Measurements from ENCODE around the gene KATNB1. TPM values are rescaled to one million over a fixed set of nuclear protein-coding genes. Genes with fewer than 3 reads are reported as not detected.

The KATNB1 gene
- total and polyA plus RNA-seq, 2 experiments from 2014 or later: 31.4 to 65.9 TPM

DNA sequence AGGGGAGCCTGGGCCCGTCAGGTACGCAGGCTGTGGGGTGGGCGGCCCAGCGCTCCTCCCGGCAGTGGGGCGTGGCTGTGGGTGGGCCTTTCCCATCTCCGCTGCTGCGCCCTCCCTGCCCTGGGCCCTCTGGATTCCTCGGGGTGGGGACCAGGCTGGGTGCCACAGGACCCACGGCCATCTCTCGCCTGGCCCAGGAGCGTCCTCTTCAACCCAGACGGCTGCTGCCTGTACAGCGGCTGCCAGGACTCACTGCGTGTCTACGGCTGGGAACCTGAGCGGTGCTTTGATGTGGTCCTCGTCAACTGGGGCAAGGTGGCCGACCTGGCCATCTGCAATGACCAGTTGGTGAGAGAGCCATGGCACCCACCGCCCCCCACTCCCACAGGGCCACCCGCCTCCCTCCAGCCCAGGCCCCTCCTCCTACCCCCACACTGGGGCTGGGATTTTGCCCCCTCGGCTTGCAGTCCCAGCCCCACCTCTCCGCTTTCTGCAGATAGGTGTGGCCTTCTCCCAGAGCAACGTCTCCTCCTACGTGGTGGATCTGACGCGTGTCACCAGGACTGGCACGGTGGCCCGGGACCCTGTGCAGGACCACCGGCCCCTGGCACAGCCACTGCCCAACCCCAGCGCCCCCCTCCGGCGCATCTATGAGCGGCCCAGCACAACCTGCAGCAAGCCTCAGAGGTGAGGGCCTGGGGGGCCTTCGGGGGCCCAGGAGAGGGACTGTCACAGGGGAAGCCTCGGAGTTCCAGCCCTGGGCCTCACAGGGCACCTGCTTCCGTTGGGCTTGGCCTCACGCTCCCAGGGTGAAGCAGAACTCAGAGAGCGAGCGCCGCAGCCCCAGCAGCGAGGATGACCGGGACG, 17.2 kb downstream of the KATNB1 start:
- Histone ChIP-seq H3K4me1 (ENCODE audit: insufficient read depth) (no peaks in the 10 kb centered on the region), H3K79me2 (replicated peaks; ENCODE audit: insufficient read depth) (no peaks in the 10 kb centered on the region), H3K9me2 (ENCODE audit: insufficient read depth) (no peaks in the 10 kb centered on the region), H3K27ac (ENCODE audit: low read depth) (no peak overlapping the region), H3K36me3 (ENCODE audit: insufficient read depth) (no peaks in the 10 kb centered on the region), H3K4me3 (no peak overlapping the region), H3K4me2 (no peak overlapping the region), H4K20me1 (replicated peaks; ENCODE audit: insufficient read depth) (no peaks in the 10 kb centered on the region; the same call in 1 of the 2 replicates), H3K27me3 (ENCODE audit: insufficient read depth) (no peaks in the 10 kb centered on the region), H2AFZ (no peak overlapping the region), H3F3A (replicated peaks; ENCODE audit: low read depth) (no peaks in the 10 kb centered on the region)
- DNase-seq (ENCODE audit: low spot score): no peak
- no peak for ATAC-seq
- TF ChIP-seq, protein P1, sequence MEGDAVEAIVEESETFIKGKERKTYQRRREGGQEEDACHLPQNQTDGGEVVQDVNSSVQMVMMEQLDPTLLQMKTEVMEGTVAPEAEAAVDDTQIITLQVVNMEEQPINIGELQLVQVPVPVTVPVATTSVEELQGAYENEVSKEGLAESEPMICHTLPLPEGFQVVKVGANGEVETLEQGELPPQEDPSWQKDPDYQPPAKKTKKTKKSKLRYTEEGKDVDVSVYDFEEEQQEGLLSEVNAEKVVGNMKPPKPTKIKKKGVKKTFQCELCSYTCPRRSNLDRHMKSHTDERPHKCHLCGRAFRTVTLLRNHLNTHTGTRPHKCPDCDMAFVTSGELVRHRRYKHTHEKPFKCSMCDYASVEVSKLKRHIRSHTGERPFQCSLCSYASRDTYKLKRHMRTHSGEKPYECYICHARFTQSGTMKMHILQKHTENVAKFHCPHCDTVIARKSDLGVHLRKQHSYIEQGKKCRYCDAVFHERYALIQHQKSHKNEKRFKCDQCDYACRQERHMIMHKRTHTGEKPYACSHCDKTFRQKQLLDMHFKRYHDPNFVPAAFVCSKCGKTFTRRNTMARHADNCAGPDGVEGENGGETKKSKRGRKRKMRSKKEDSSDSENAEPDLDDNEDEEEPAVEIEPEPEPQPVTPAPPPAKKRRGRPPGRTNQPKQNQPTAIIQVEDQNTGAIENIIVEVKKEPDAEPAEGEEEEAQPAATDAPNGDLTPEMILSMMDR (conservative IDR thresholded peaks at IDR 0.05; ENCODE audit: low read depth in 2 of 2): no peak
- TF ChIP-seq NANOG (IDR thresholded peaks at IDR 0.05; ENCODE audit: borderline replicate concordance) (no peak), EZH2phosphoT487 (IDR thresholded peaks at IDR 0.05; ENCODE audit: unreplicated experiment) (no peak), JUNB (IDR thresholded peaks at IDR 0.05; ENCODE audit: unreplicated experiment) (no peak), EZH2 (IDR thresholded peaks at IDR 0.05; ENCODE audit: low read depth, unreplicated experiment) (no peak), ZNF114 (CRISPR knock-in tag; IDR thresholded peaks at IDR 0.05) (no peak), POLR2AphosphoS5 (IDR thresholded peaks at IDR 0.05; ENCODE audit: low read depth) (no peak), ZNF331 (CRISPR knock-in tag; IDR thresholded peaks at IDR 0.05; ENCODE audit: low read depth) (no peak), STAT1 (IDR thresholded peaks at IDR 0.05; ENCODE audit: unreplicated experiment) (no peak), CREB1 (CRISPR knock-in tag; IDR thresholded peaks at IDR 0.05; ENCODE audit: low read depth) (no peak)
- TF ChIP-seq, protein P2, sequence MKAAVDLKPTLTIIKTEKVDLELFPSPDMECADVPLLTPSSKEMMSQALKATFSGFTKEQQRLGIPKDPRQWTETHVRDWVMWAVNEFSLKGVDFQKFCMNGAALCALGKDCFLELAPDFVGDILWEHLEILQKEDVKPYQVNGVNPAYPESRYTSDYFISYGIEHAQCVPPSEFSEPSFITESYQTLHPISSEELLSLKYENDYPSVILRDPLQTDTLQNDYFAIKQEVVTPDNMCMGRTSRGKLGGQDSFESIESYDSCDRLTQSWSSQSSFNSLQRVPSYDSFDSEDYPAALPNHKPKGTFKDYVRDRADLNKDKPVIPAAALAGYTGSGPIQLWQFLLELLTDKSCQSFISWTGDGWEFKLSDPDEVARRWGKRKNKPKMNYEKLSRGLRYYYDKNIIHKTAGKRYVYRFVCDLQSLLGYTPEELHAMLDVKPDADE (IDR thresholded peaks at IDR 0.05): no peak
- TF ChIP-seq, protein P3, sequence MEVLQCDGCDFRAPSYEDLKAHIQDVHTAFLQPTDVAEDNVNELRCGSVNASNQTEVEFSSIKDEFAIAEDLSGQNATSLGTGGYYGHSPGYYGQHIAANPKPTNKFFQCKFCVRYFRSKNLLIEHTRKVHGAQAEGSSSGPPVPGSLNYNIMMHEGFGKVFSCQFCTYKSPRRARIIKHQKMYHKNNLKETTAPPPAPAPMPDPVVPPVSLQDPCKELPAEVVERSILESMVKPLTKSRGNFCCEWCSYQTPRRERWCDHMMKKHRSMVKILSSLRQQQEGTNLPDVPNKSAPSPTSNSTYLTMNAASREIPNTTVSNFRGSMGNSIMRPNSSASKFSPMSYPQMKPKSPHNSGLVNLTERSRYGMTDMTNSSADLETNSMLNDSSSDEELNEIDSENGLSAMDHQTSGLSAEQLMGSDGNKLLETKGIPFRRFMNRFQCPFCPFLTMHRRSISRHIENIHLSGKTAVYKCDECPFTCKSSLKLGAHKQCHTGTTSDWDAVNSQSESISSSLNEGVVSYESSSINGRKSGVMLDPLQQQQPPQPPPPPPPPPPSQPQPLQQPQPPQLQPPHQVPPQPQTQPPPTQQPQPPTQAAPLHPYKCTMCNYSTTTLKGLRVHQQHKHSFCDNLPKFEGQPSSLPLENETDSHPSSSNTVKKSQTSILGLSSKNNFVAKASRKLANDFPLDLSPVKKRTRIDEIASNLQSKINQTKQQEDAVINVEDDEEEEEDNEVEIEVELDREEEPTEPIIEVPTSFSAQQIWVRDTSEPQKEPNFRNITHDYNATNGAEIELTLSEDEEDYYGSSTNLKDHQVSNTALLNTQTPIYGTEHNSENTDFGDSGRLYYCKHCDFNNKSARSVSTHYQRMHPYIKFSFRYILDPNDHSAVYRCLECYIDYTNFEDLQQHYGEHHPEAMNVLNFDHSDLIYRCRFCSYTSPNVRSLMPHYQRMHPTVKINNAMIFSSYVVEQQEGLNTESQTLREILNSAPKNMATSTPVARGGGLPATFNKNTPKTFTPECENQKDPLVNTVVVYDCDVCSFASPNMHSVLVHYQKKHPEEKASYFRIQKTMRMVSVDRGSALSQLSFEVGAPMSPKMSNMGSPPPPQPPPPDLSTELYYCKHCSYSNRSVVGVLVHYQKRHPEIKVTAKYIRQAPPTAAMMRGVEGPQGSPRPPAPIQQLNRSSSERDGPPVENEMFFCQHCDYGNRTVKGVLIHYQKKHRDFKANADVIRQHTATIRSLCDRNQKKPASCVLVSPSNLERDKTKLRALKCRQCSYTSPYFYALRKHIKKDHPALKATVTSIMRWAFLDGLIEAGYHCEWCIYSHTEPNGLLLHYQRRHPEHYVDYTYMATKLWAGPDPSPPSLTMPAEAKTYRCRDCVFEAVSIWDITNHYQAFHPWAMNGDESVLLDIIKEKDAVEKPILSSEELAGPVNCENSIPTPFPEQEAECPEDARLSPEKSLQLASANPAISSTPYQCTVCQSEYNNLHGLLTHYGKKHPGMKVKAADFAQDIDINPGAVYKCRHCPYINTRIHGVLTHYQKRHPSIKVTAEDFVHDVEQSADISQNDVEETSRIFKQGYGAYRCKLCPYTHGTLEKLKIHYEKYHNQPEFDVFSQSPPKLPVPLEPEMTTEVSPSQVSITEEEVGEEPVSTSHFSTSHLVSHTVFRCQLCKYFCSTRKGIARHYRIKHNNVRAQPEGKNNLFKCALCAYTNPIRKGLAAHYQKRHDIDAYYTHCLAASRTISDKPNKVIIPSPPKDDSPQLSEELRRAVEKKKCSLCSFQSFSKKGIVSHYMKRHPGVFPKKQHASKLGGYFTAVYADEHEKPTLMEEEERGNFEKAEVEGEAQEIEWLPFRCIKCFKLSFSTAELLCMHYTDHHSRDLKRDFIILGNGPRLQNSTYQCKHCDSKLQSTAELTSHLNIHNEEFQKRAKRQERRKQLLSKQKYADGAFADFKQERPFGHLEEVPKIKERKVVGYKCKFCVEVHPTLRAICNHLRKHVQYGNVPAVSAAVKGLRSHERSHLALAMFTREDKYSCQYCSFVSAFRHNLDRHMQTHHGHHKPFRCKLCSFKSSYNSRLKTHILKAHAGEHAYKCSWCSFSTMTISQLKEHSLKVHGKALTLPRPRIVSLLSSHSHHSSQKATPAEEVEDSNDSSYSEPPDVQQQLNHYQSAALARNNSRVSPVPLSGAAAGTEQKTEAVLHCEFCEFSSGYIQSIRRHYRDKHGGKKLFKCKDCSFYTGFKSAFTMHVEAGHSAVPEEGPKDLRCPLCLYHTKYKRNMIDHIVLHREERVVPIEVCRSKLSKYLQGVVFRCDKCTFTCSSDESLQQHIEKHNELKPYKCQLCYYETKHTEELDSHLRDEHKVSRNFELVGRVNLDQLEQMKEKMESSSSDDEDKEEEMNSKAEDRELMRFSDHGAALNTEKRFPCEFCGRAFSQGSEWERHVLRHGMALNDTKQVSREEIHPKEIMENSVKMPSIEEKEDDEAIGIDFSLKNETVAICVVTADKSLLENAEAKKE (CRISPR knock-in tag; IDR thresholded peaks at IDR 0.05): no peak
- TF ChIP-seq, protein P4, sequence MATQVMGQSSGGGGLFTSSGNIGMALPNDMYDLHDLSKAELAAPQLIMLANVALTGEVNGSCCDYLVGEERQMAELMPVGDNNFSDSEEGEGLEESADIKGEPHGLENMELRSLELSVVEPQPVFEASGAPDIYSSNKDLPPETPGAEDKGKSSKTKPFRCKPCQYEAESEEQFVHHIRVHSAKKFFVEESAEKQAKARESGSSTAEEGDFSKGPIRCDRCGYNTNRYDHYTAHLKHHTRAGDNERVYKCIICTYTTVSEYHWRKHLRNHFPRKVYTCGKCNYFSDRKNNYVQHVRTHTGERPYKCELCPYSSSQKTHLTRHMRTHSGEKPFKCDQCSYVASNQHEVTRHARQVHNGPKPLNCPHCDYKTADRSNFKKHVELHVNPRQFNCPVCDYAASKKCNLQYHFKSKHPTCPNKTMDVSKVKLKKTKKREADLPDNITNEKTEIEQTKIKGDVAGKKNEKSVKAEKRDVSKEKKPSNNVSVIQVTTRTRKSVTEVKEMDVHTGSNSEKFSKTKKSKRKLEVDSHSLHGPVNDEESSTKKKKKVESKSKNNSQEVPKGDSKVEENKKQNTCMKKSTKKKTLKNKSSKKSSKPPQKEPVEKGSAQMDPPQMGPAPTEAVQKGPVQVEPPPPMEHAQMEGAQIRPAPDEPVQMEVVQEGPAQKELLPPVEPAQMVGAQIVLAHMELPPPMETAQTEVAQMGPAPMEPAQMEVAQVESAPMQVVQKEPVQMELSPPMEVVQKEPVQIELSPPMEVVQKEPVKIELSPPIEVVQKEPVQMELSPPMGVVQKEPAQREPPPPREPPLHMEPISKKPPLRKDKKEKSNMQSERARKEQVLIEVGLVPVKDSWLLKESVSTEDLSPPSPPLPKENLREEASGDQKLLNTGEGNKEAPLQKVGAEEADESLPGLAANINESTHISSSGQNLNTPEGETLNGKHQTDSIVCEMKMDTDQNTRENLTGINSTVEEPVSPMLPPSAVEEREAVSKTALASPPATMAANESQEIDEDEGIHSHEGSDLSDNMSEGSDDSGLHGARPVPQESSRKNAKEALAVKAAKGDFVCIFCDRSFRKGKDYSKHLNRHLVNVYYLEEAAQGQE (IDR thresholded peaks at IDR 0.05; ENCODE audit: unreplicated experiment): no peak
- Mint-ChIP-seq H3K36me3 (ENCODE audit: low read depth) (peaks cover 26% of the 10 kb centered on the region), H3K27ac (no peak overlapping the region), H3K4me1 (no peaks in the 10 kb centered on the region), H3K9me3 (no peaks in the 10 kb centered on the region), H3K27me3 (ENCODE audit: insufficient read depth, low read depth, poor library complexity) (peaks cover 4% of the 10 kb centered on the region), H3K4me3 (no peak overlapping the region)

Data from GM23338 (cell line).